HCT116 (cell line): ENCODE data around the gene DEGS1. TPM values are rescaled to one million over a fixed set of nuclear protein-coding genes. Genes with fewer than 3 reads are reported as not detected.

ENCODE experiments used
- ATAC-seq: fragments of 200-7000 bp; cut with Tn5 transposase; 2 replicates; pipeline ENCODE4 v1.9.1; 2020; ENCODE audit warnings: mild to moderate bottlenecking, moderate library complexity
- BruUV-seq: library from RNA; stranded (reverse); fragments of 400-500 nt; replicated peaks from 2 replicates; lab custom pipeline; 2021; lab: Mats Ljungman, UMichigan
- CTCF ChIA-PET: fragments of 300-600 bp; sonication (Branson Sonifier 250); formaldehyde crosslinking; loops from one replicate; lab custom pipeline; 2021; ENCODE audit warnings: antibody characterized with exemption; lab: Charles Lee
- POLR2A ChIA-PET: fragments of 300-600, 350-600 bp; sonication (Branson Sonifier 250); formaldehyde crosslinking; loops from one replicate; lab custom pipeline; 2021; ENCODE audit warnings: antibody characterized with exemption; lab: Charles Lee
- RAD21 ChIA-PET, 2 experiments: fragments of 300-600 bp; sonication (Branson Sonifier 250); formaldehyde crosslinking; loops; one replicate each; lab custom pipeline; 2023; ENCODE audit warnings: low total read pairs in 2 of 2; ENCODE audit not compliant: uncharacterized antibody in 2 of 2, unreplicated experiment in 2 of 2, low non-redundant PET in 1 of 2; lab: Charles Lee
- DNase-seq: peaks from one replicate; pipeline ENCODE4 v3.0.0-alpha.2; 2010; ENCODE audit warnings: low read depth, low spot score
- H2AFZ ChIP-seq: fragments of 200-600 bp; shearing (Covaris generic), sonication (generic); 2 replicates; pipeline ENCODE4 v1.6.1; 2017; ENCODE audit warnings: low read depth, mixed run types, mixed read lengths, antibody characterized with exemption, low read length; ENCODE audit not compliant: poor library complexity, severe bottlenecking
- H3K27ac ChIP-seq: 2 replicates; pipeline ENCODE4 v1.5.1; 2012; ENCODE audit warnings: low read depth, low read length
- H3K27me3 ChIP-seq: fragments of 200-600 bp; sonication (generic); 2 replicates; pipeline ENCODE4 v1.6.1; 2016; ENCODE audit warnings: mixed run types, low read length, mixed read lengths; ENCODE audit not compliant: insufficient read depth
- H3K36me3 ChIP-seq, 2 experiments: fragments of 200-500 bp in 1 of 2; fragments of 200-600 bp in 1 of 2; sonication (Bioruptor generic) in 1 of 2; sonication (generic) in 1 of 2; 2 replicates each; pipeline versions ENCODE4 v1.5.1 to v1.6.1; 2014 to 2016; ENCODE audit warnings: low read length in 2 of 2, inconsistent platforms in 1 of 2, mixed read lengths in 1 of 2, mixed run types in 1 of 2; ENCODE audit not compliant: insufficient read depth in 2 of 2, control insufficient read depth in 1 of 2
- H3K4me1 ChIP-seq, 2 experiments: fragments of 200-600 bp in 1 of 2; sonication (generic) in 1 of 2; 2 replicates each; pipeline versions ENCODE4 v1.5.1 to v1.6.1; 2012 to 2017; ENCODE audit warnings: low read length in 2 of 2, inconsistent platforms in 1 of 2, mild to moderate bottlenecking in 1 of 2, mixed read lengths in 1 of 2, mixed run types in 1 of 2, moderate library complexity in 1 of 2; ENCODE audit not compliant: insufficient read depth in 2 of 2, control insufficient read depth in 1 of 2
- H3K4me2 ChIP-seq: fragments of 200-600 bp; sonication (generic); 2 replicates; pipeline ENCODE4 v1.6.1; 2017; ENCODE audit warnings: mixed run types, low read length, mixed read lengths
- H3K4me3 ChIP-seq, 2 experiments: fragments of 200-600 bp in 1 of 2; sonication (generic) in 1 of 2; replicated peaks in 1 of 2; 2 replicates each; pipeline ENCODE4 v1.5.1; 2011 to 2016; ENCODE audit warnings: low read length in 2 of 2, control low read depth in 1 of 2, low read depth in 1 of 2, mild to moderate bottlenecking in 1 of 2, mixed read lengths in 1 of 2, mixed run types in 1 of 2
- H3K79me2 ChIP-seq: fragments of 200-600 bp; sonication (generic); 2 replicates; pipeline ENCODE4 v1.6.1; 2017; ENCODE audit warnings: mild to moderate bottlenecking, mixed run types, low read length, moderate library complexity, mixed read lengths; ENCODE audit not compliant: insufficient read depth
- H3K9ac ChIP-seq: fragments of 200-600 bp; sonication (generic); 2 replicates; pipeline ENCODE4 v1.6.1; 2016; ENCODE audit warnings: low read length, mixed read lengths
- H3K9me2 ChIP-seq: fragments of 200-600 bp; sonication (generic), shearing (Covaris generic); 2 replicates; pipeline ENCODE4 v1.6.1; 2017; ENCODE audit warnings: mixed run types, mild to moderate bottlenecking, moderate library complexity; ENCODE audit not compliant: insufficient read depth
- H3K9me3 ChIP-seq, 2 experiments: fragments of 200-500 bp in 1 of 2; fragments of 200-600 bp in 1 of 2; sonication (Bioruptor generic) in 1 of 2; sonication (generic) in 1 of 2; 2 replicates each; pipeline ENCODE4 v1.6.1; 2014 to 2017; ENCODE audit warnings: low read length in 2 of 2, mixed read lengths in 2 of 2, inconsistent platforms in 1 of 2, low read depth in 1 of 2, mild to moderate bottlenecking in 1 of 2, mixed run types in 1 of 2, moderate library complexity in 1 of 2; ENCODE audit not compliant: control insufficient read depth in 1 of 2, insufficient read depth in 1 of 2
- H4K20me1 ChIP-seq: fragments of 200-600 bp; sonication (generic), shearing (Covaris generic); 2 replicates; pipeline ENCODE4 v1.6.1; 2017; ENCODE audit warnings: mixed run types, mild to moderate bottlenecking, moderate library complexity; ENCODE audit not compliant: insufficient read depth
- ATF3 ChIP-seq: IDR thresholded peaks from 2 replicates; pipeline ENCODE4 v1.6.1; 2012
- CBX3 ChIP-seq: IDR thresholded peaks from 2 replicates; pipeline ENCODE4 v1.6.1; 2012; ENCODE audit warnings: low read depth
- CEBPB ChIP-seq: IDR thresholded peaks from 2 replicates; pipeline ENCODE4 v1.6.1; 2012; ENCODE audit warnings: low read depth
- ELF1 ChIP-seq: IDR thresholded peaks from 2 replicates; pipeline ENCODE4 v1.6.1; 2012; ENCODE audit warnings: low read depth, borderline replicate concordance
- POLR2A ChIP-seq: IDR thresholded peaks from 2 replicates; pipeline ENCODE4 v1.7.0; 2011; ENCODE audit warnings: borderline replicate concordance; ENCODE audit not compliant: insufficient read depth, insufficient read length; ENCODE audit errors: extremely low read depth
- POLR2AphosphoS5 ChIP-seq: IDR thresholded peaks from 2 replicates; pipeline ENCODE4 v1.6.1; 2011; ENCODE audit warnings: mild to moderate bottlenecking, low read depth, low read length, moderate library complexity
- SIN3A ChIP-seq: IDR thresholded peaks from 2 replicates; pipeline ENCODE4 v1.6.1; 2012; ENCODE audit warnings: low read depth
- SRF ChIP-seq: IDR thresholded peaks from 2 replicates; pipeline ENCODE4 v1.6.1; 2012; ENCODE audit warnings: low read depth
- ZFX ChIP-seq: fragments of 450-650 bp; IDR thresholded peaks from 2 replicates; pipeline ENCODE4 v1.6.1; 2017
- intact Hi-C: fragments of 100-400 bp; cut with micrococcal nuclease; formaldehyde crosslinking; loops from 2 replicates; pipeline ENCODE4 v1.10.0; 2022
- total RNA-seq: library from RNA; stranded (reverse); gene quantifications from one replicate; pipeline ENCODE4 v1.2.1, GENCODE V29; 2021; ENCODE audit not compliant: unreplicated experiment
- TF ChIP-seq, protein P1 (sequence below), 3 experiments: fragments of 200-600 bp in 1 of 3; sonication (generic) in 1 of 3; IDR thresholded peaks in 2 of 3; conservative IDR thresholded peaks in 1 of 3; 2 replicates each; pipeline ENCODE4 v1.5.1; 2012 to 2017; ENCODE audit warnings: low read depth in 2 of 3, low read length in 2 of 3, antibody characterized with exemption in 1 of 3, borderline replicate concordance in 1 of 3, control low read depth in 1 of 3, mild to moderate bottlenecking in 1 of 3, mixed read lengths in 1 of 3, mixed run types in 1 of 3, moderate library complexity in 1 of 3; ENCODE audit not compliant: insufficient read depth in 1 of 3
- TF ChIP-seq, protein P2 (sequence below): IDR thresholded peaks from 2 replicates; pipeline ENCODE4 v1.6.1; 2011; ENCODE audit warnings: mild to moderate bottlenecking, low read length, moderate library complexity; ENCODE audit not compliant: insufficient replicate concordance; ENCODE audit errors: extremely low read depth

DEGS1 gene
- total RNA-seq, 1 experiment from 2014 or later, result 23.1 TPM

GRCh38 chr1:224216382-224216781 is 33.3 kb downstream of the DEGS1 start:
- CTCF ChIA-PET, result no interaction called here
- no peak for DNase-seq
- Histone ChIP-seq H3K9me2 (no peaks in the 10 kb centered on the region), H3K79me2 (no peaks in the 10 kb centered on the region), H2AFZ (no peak overlapping the region), H3K36me3 (no peaks in the 10 kb centered on the region), H3K9me3 (no peaks in the 10 kb centered on the region), H3K9ac (no peak overlapping the region), H3K27ac (no peak overlapping the region), H3K4me3 (no peak overlapping the region), H4K20me1 (no peaks in the 10 kb centered on the region), H3K4me2 (no peak overlapping the region), H3K4me1 (peaks cover 0 to 9% of the 10 kb centered on the region in 2 experiments; a peak in 2 of 4 replicates), H3K27me3 (no peaks in the 10 kb centered on the region)
- POLR2A ChIA-PET, result no interaction called here
- no peak for ATAC-seq
- TF ChIP-seq, protein P1, sequence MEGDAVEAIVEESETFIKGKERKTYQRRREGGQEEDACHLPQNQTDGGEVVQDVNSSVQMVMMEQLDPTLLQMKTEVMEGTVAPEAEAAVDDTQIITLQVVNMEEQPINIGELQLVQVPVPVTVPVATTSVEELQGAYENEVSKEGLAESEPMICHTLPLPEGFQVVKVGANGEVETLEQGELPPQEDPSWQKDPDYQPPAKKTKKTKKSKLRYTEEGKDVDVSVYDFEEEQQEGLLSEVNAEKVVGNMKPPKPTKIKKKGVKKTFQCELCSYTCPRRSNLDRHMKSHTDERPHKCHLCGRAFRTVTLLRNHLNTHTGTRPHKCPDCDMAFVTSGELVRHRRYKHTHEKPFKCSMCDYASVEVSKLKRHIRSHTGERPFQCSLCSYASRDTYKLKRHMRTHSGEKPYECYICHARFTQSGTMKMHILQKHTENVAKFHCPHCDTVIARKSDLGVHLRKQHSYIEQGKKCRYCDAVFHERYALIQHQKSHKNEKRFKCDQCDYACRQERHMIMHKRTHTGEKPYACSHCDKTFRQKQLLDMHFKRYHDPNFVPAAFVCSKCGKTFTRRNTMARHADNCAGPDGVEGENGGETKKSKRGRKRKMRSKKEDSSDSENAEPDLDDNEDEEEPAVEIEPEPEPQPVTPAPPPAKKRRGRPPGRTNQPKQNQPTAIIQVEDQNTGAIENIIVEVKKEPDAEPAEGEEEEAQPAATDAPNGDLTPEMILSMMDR (IDR thresholded peaks at IDR 0.05 in 2 of 3, conservative IDR thresholded peaks at IDR 0.05 in 1 of 3; ENCODE audit: borderline replicate concordance in 1 of 3, insufficient read depth in 1 of 3, low read depth in 2 of 3, low read length in 2 of 3), result no peak
- no peak for TF ChIP-seq CBX3
- TF ChIP-seq SRF, result no peak
- no peak for TF ChIP-seq ZFX
- intact Hi-C loops, result no loop called here
- BruUV-seq, result no TSS peak
- RAD21 ChIA-PET, result no interaction called here

DNA sequence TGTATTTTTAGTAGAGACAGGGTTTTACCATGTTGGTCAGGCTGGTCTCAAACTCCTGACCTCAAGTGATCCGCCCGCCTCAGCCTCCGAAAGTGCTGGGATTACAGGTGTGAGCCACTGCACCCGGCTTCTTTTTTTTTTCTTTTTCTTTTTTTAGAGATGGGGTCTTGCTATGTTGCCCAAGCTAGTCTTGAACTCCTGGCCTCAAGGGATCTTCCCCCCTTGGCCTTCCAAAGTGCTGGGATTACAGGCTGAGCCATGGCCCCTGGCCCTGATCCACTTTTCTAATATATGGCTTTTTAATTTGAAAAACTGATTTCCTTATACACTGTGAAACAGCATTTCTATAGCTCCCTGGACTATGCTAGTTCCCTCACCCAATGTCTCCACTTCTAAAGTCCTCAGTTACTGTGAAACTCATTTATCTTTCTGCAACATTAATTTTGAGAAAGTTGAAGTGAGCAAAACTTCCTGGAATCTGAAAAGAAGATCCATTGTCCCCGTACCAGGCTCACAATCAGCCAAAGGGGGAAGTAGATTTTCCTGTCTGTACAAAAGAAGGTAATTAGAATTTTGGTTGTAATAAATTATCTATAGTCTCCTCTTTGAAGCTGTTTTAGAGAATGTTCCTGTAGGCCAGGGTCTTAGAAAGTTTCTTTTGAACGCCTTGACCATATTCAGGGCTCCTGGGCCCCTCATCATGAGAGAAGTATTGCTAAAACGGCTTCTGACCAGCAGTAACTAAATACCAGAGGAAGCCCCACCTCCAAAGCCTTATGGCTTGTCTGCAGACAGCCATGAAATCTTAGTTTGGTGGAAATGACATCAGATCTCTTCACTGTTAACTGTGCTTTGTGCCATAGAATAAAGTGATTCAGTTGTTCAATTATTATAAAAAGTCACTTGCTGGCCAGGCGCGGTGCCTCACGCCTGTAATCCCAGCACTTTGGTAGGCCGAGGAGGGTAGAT is 34.9 kb downstream of the DEGS1 start:
- no peaks in the 10 kb centered on the region for H3K36me3 ChIP-seq
- H3K4me3 ChIP-seq, result no peak overlapping the region
- RAD21 ChIA-PET, result no interaction called here
- POLR2A ChIA-PET, result no interaction called here
- H3K4me2 ChIP-seq, result no peak overlapping the region
- no peaks in the 10 kb centered on the region for H3K9me3 ChIP-seq
- no peaks in the 10 kb centered on the region for H4K20me1 ChIP-seq
- TF ChIP-seq POLR2A (no peak), SRF (no peak), CEBPB (no peak), SIN3A (no peak), POLR2AphosphoS5 (no peak), ELF1 (no peak), ATF3 (no peak)
- TF ChIP-seq, protein P1 (IDR thresholded peaks at IDR 0.05 in 2 of 3, conservative IDR thresholded peaks at IDR 0.05 in 1 of 3; ENCODE audit: borderline replicate concordance in 1 of 3, insufficient read depth in 1 of 3, low read depth in 2 of 3, low read length in 2 of 3), result no peak
- TF ChIP-seq, protein P2, sequence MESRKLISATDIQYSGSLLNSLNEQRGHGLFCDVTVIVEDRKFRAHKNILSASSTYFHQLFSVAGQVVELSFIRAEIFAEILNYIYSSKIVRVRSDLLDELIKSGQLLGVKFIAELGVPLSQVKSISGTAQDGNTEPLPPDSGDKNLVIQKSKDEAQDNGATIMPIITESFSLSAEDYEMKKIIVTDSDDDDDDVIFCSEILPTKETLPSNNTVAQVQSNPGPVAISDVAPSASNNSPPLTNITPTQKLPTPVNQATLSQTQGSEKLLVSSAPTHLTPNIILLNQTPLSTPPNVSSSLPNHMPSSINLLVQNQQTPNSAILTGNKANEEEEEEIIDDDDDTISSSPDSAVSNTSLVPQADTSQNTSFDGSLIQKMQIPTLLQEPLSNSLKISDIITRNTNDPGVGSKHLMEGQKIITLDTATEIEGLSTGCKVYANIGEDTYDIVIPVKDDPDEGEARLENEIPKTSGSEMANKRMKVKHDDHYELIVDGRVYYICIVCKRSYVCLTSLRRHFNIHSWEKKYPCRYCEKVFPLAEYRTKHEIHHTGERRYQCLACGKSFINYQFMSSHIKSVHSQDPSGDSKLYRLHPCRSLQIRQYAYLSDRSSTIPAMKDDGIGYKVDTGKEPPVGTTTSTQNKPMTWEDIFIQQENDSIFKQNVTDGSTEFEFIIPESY, result no peak
- ATAC-seq (no peak), DNase-seq (no peak)
- H3K9me2 ChIP-seq, result no peaks in the 10 kb centered on the region
- intact Hi-C loops, result no loop called here
- H3K9ac ChIP-seq, result no peak overlapping the region
- H3K27me3 ChIP-seq, result no peaks in the 10 kb centered on the region
- H3K79me2 ChIP-seq, result no peaks in the 10 kb centered on the region
- H3K27ac ChIP-seq, result no peak overlapping the region
- CTCF ChIA-PET, result no interaction called here
- peaks cover 0 to 2% of the 10 kb centered on the region in 2 experiments; a peak in 1 of 4 replicates for H3K4me1 ChIP-seq
- H2AFZ ChIP-seq, result no peak overlapping the region
- no TSS peak for BruUV-seq
